Type B pancreatic cell (in vitro differentiated cells): Measurements from ENCODE around the gene LMAN2L. TPM values are rescaled to one million over a fixed set of nuclear protein-coding genes. Genes with fewer than 3 reads are reported as not detected.

Experiments
- DNase-seq: peaks from one replicate; pipeline ENCODE4 v3.0.0; 2021; ENCODE audit warnings: mixed read lengths; ENCODE audit not compliant: unreplicated experiment; ENCODE audit errors: extremely low spot score
- H3K27ac Mint-ChIP-seq: 2 replicates; pipeline ENCODE4 v1.8.0; 2021; ENCODE audit warnings: mild to moderate bottlenecking, mixed read lengths
- H3K27me3 Mint-ChIP-seq: 2 replicates; pipeline ENCODE4 v1.8.0; 2021; ENCODE audit warnings: mixed read lengths
- H3K36me3 Mint-ChIP-seq: 2 replicates; pipeline ENCODE4 v1.8.0; 2021; ENCODE audit warnings: mixed read lengths
- H3K4me1 Mint-ChIP-seq: one replicate; pipeline ENCODE4 v1.8.0; 2021; ENCODE audit warnings: mixed read lengths; ENCODE audit not compliant: unreplicated experiment
- H3K4me3 Mint-ChIP-seq: 2 replicates; pipeline ENCODE4 v1.8.0; 2021; ENCODE audit warnings: mild to moderate bottlenecking, mixed read lengths
- H3K9me3 Mint-ChIP-seq: 2 replicates; pipeline ENCODE4 v1.8.0; 2021; ENCODE audit warnings: mixed read lengths
- long read RNA-seq: library from polyadenylated mRNA; unstranded; transcript quantifications from one replicate; pipeline ENCODE4 v2.0.0, GENCODE V29; 2020
- total RNA-seq: library from RNA; stranded (reverse); gene quantifications from 2 replicates; pipeline ENCODE4 v1.2.1, GENCODE V29; 2021; ENCODE audit warnings: low replicate concordance
- TF ChIP-seq, protein P1 (sequence below): fragments of 200-600 bp; sonication (generic); conservative IDR thresholded peaks from 2 replicates; pipeline ENCODE4 v1.5.0; 2021; ENCODE audit warnings: antibody characterized with exemption, mild to moderate bottlenecking

LMAN2L gene, protein sequence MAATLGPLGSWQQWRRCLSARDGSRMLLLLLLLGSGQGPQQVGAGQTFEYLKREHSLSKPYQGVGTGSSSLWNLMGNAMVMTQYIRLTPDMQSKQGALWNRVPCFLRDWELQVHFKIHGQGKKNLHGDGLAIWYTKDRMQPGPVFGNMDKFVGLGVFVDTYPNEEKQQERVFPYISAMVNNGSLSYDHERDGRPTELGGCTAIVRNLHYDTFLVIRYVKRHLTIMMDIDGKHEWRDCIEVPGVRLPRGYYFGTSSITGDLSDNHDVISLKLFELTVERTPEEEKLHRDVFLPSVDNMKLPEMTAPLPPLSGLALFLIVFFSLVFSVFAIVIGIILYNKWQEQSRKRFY
- total RNA-seq: 31.3 and 31.9 TPM in 2 replicates
- long read RNA-seq, transcript LMAN2L-201 (8 exons, 2,397 nt): major isoform, 184 of 219 reads
- long read RNA-seq, partial matches to known transcripts: 8 of 219 reads
- long read RNA-seq, other reads (novel, unspliced or antisense): 21 of 219 reads

DNA sequence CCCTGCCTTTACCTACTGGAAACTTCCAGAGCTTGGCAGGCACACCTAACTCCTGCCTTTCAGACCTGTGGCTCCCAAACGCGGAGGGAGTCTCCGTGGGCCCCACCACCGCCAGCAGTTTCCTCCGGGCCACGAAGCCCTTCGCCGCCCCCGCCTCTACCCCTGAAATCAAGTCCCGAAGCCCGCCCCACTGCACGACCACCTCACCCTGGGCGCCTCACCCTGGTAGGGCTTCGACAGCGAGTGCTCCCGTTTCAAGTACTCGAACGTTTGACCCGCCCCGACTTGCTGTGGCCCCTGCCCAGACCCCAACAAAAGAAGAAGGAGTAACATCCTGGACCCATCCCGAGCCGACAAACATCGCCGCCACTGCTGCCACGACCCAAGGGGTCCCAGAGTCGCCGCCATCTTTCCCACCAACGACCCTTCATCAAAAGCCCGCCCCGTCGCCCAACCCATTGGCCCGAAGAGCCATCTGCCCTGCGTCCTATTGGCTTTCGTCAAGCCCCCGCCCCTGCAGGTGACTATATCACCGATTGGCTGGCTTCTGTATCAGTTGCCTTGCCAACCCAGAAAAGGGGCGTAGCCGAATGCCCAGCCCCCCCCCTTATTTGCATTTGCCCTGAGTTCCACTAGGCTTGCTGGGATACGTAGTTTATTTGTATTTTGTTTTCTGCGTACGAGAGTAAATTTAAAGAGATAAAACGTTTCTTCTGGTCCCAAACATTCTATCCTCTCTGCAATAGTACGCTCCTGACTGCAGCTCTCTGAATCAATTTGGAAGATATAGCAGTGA lies at the start of gene LMAN2L:
Gene LMAN2L (minus strand): TSS at position 432 of the 796 bp plus-strand sequence. CDS start 24 bp downstream, at position 408.
- H3K4me1 Mint-ChIP-seq: peaks cover 34% of the 10 kb centered on the region
- H3K36me3 Mint-ChIP-seq: peaks cover 17% of the 10 kb centered on the region

DNA sequence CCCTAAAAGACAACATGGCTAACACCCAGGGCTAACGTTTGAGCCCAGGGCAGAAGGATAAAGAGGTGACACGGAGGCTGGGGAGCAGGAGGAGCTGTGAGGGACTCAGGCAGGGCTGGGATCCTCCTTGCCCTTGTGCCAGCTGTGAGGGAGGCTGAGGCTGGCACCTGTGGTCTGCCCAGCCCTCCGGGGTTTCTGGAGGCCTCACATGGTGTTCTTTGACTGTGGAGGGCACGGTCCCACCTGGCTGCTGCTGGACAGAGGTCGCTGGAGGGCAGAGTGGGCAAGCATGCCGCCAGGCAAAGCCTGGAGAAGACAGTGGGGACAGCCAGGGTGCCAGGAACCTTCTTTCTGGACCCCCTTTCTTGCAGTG lies 49.4 kb upstream of the LMAN2L start:
- DNase-seq: no peak
- H3K4me3 Mint-ChIP-seq: no peak overlapping the region
- peak overlapping the region; percentile 60 for H3K27ac Mint-ChIP-seq
- H3K4me1 Mint-ChIP-seq: peaks cover 5% of the 10 kb centered on the region
- H3K27me3 Mint-ChIP-seq: no peaks in the 10 kb centered on the region
- TF ChIP-seq, protein P1, sequence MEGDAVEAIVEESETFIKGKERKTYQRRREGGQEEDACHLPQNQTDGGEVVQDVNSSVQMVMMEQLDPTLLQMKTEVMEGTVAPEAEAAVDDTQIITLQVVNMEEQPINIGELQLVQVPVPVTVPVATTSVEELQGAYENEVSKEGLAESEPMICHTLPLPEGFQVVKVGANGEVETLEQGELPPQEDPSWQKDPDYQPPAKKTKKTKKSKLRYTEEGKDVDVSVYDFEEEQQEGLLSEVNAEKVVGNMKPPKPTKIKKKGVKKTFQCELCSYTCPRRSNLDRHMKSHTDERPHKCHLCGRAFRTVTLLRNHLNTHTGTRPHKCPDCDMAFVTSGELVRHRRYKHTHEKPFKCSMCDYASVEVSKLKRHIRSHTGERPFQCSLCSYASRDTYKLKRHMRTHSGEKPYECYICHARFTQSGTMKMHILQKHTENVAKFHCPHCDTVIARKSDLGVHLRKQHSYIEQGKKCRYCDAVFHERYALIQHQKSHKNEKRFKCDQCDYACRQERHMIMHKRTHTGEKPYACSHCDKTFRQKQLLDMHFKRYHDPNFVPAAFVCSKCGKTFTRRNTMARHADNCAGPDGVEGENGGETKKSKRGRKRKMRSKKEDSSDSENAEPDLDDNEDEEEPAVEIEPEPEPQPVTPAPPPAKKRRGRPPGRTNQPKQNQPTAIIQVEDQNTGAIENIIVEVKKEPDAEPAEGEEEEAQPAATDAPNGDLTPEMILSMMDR: no peak
- H3K9me3 Mint-ChIP-seq: no peaks in the 10 kb centered on the region
- H3K36me3 Mint-ChIP-seq: no peaks in the 10 kb centered on the region

More for the DNA sequence above, at the start of gene LMAN2L:
- Mint-ChIP-seq H3K4me3 (peak within 1 kb of the TSS; percentile 97), H3K27ac (peak within 1 kb of the TSS; percentile 95), H3K27me3 (no peaks in the 10 kb centered on the region), H3K9me3 (no peaks in the 10 kb centered on the region)
- TF ChIP-seq, protein P1: no peak
- DNase-seq: peak; percentile 93

DNA sequence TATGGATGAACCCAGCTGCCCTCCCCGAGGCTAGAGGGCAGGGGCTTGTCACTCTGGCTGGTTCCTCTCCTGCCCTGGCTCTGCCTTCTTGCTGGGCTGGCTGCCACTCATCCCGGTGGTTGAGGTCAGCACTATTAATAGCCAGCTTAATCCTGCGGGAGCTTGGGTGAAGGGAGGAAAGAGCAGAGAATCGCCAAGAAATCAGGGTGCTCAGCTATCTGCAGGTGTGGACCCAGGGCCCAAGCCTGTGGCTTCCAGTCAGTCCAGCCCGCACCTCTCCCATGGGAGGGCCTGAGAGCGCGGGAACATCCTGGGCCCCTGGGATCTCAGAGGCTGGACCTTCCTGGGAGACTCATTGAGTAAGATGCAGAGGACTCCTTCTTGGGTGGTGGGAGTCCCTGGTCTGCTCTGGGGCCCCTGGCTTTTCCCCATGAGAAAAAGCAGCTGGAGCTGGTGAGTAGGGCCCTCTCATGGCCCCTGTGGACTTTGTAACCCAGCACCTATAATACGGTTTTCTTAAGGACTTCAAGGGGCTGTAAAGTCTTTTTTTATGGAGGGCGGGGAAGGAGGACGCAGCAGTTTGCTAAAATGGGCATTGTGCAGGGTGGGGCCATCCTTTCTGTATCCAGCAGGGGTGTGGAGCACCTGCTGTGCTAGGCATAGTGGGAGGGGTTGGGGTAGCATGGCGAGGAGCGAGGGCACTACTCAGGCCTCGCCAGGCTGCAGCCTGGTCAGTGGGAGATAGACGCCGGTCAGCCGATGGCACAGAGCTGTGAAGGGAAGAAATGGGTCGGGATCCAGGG lies 48.8 kb upstream of the LMAN2L start:
- peaks cover 5% of the 10 kb centered on the region for H3K4me1 Mint-ChIP-seq
- H3K27ac Mint-ChIP-seq: peak overlapping the region; percentile 60
- no peak overlapping the region for H3K4me3 Mint-ChIP-seq

DNA sequence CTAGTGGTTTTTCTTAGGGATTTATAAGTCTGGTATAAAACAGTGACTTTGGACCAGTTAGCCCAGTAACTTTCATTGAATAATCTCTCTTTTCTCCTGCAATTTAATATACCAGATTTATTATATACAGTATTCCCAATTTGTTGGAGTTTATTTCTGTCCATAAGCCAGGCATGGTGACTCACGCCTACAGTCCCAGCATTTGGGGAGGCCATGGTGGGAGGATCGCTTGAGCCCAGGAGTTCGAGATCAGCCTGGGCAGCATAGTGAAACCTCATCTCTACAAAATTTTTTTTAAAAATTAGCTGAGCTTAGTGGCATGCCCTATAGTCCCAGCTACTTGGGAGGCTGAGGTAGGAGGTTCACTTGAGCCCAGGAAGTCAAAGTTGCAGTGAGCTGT lies 47.5 kb upstream of the LMAN2L start:
- Mint-ChIP-seq H3K27me3 (no peaks in the 10 kb centered on the region), H3K27ac (no peak overlapping the region)
- TF ChIP-seq, protein P1: no peak

More for the DNA sequence above, 48.8 kb upstream of the LMAN2L start:
- no peaks in the 10 kb centered on the region for H3K27me3 Mint-ChIP-seq
- no peaks in the 10 kb centered on the region for H3K9me3 Mint-ChIP-seq
- TF ChIP-seq, protein P1: no peak
- H3K36me3 Mint-ChIP-seq: no peaks in the 10 kb centered on the region
- DNase-seq: no peak

DNA sequence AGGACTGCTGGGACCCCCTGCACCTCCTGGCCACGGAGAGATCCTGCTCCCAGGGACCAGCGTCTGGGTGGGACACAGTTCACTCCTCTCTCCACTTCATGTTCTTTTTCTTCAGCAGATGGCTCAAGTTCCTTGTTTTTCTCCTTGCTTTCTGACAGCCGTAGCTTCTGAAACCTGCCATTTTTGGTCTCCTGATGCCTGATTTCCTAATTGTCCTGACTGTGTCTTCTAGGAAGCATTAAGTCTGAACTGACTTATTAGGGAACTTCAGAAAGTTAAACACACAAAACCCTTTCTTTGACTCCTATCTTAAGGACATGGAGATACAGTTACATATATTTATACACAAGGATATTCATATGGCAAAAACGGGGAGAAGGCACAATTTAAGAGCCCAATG lies 43.5 kb upstream of the LMAN2L start:
- no peaks in the 10 kb centered on the region for H3K36me3 Mint-ChIP-seq
- no peak overlapping the region for H3K27ac Mint-ChIP-seq
- no peaks in the 10 kb centered on the region for H3K4me1 Mint-ChIP-seq
- H3K9me3 Mint-ChIP-seq: no peaks in the 10 kb centered on the region
- no peak for DNase-seq
- TF ChIP-seq, protein P1: no peak
- H3K4me3 Mint-ChIP-seq: no peak overlapping the region
- H3K27me3 Mint-ChIP-seq: no peaks in the 10 kb centered on the region

More for the DNA sequence above, 47.5 kb upstream of the LMAN2L start:
- H3K4me1 Mint-ChIP-seq: no peaks in the 10 kb centered on the region
- H3K9me3 Mint-ChIP-seq: no peaks in the 10 kb centered on the region
- no peaks in the 10 kb centered on the region for H3K36me3 Mint-ChIP-seq
- no peak for DNase-seq
- no peak overlapping the region for H3K4me3 Mint-ChIP-seq
